NCI-H2107 (cell line): ENCODE measurements around the gene UVRAG.

ENCODE experiments used
- DNase-seq: peaks from one replicate; lab custom pipeline; 2025; lab: John Stamatoyannopoulos, UW

The UVRAG gene

GRCh38 chr11:75814677-75815344 is at the start of gene UVRAG:
Gene UVRAG, plus strand, starts transcription at chr11:75815210. Its CDS starts 198 bp downstream, at chr11:75815408.
- peak; percentile 99 for DNase-seq

- DNase-seq, result no peak
Measured at GRCh38 chr11:75766443-75767227, 48.4 kb upstream of the UVRAG start.

GRCh38 chr11:75767228-75767572 is 47.8 kb upstream of the UVRAG start:
- no peak for DNase-seq

- no peak for DNase-seq
Measured at GRCh38 chr11:75767793-75768111, 47.3 kb upstream of the UVRAG start.

GRCh38 chr11:75768112-75768908 is 46.7 kb upstream of the UVRAG start, which contains the start of gene DGAT2:
Gene DGAT2, plus strand, starts transcription at chr11:75768778. Its CDS starts 214 bp downstream, at chr11:75768992.
- DNase-seq, result peak; percentile 81

GRCh38 chr11:75768909-75769771 is 45.9 kb upstream of the UVRAG start:
- DNase-seq, result no peak

- DNase-seq, result no peak
Measured at GRCh38 chr11:75770102-75770501, 44.9 kb upstream of the UVRAG start.

- no peak for DNase-seq
Measured at GRCh38 chr11:75771646-75772410, 43.2 kb upstream of the UVRAG start.

GRCh38 chr11:75773595-75774353 is 41.2 kb upstream of the UVRAG start:
- DNase-seq, result no peak

- no peak for DNase-seq
Measured at GRCh38 chr11:75775056-75775455, 40.0 kb upstream of the UVRAG start.

- no peak for DNase-seq
Measured at GRCh38 chr11:75776546-75776945, 38.5 kb upstream of the UVRAG start.

GRCh38 chr11:75777461-75778110 is 37.4 kb upstream of the UVRAG start:
- DNase-seq, result no peak

- DNase-seq, result no peak
Measured at GRCh38 chr11:75778962-75779361, 36.0 kb upstream of the UVRAG start.

GRCh38 chr11:75779960-75780359 is 35.0 kb upstream of the UVRAG start:
- no peak for DNase-seq

- no peak for DNase-seq
Measured at GRCh38 chr11:75780888-75781287, 34.1 kb upstream of the UVRAG start.

- DNase-seq, result no peak
Measured at GRCh38 chr11:75781296-75781695, 33.7 kb upstream of the UVRAG start.

GRCh38 chr11:75781831-75782230 is 33.2 kb upstream of the UVRAG start:
- no peak for DNase-seq

GRCh38 chr11:75782540-75783263 is 32.3 kb upstream of the UVRAG start:
- no peak for DNase-seq

GRCh38 chr11:75783416-75784084 is 31.5 kb upstream of the UVRAG start:
- no peak for DNase-seq
